Progenitor cell of endocrine pancreas (in vitro differentiated cells): ENCODE data around the gene DHX58. TPM values are rescaled to one million over a fixed set of nuclear protein-coding genes. Genes with fewer than 3 reads are reported as not detected.

Experiments used
- DNase-seq: peaks from one replicate; pipeline ENCODE4 v3.0.0; 2021; ENCODE audit warnings: low spot score; ENCODE audit not compliant: unreplicated experiment
- H3K27ac Mint-ChIP-seq: 2 replicates; pipeline ENCODE4 v1.8.0; 2021; ENCODE audit warnings: mild to moderate bottlenecking, moderate library complexity, mixed read lengths
- H3K27me3 Mint-ChIP-seq: 2 replicates; pipeline ENCODE4 v1.8.0; 2021; ENCODE audit warnings: mixed read lengths
- H3K36me3 Mint-ChIP-seq: 2 replicates; pipeline ENCODE4 v1.8.0; 2022; ENCODE audit warnings: mixed read lengths; ENCODE audit not compliant: insufficient read depth
- H3K4me1 Mint-ChIP-seq: 2 replicates; pipeline ENCODE4 v1.8.0; 2021; ENCODE audit warnings: low read depth, mixed read lengths
- H3K4me3 Mint-ChIP-seq: 2 replicates; pipeline ENCODE4 v1.8.0; 2021; ENCODE audit warnings: low read depth, mild to moderate bottlenecking, moderate library complexity, mixed read lengths
- H3K9me3 Mint-ChIP-seq: 2 replicates; pipeline ENCODE4 v1.8.0; 2021; ENCODE audit warnings: low read depth, mixed read lengths
- CTCF ChIP-seq: fragments of 200-600 bp; sonication (generic); IDR thresholded peaks from one replicate; pipeline ENCODE4 v1.5.0; 2021; ENCODE audit warnings: antibody characterized with exemption, mild to moderate bottlenecking; ENCODE audit not compliant: unreplicated experiment
- total RNA-seq: library from RNA; stranded (reverse); gene quantifications from 2 replicates; pipeline ENCODE4 v1.2.1, GENCODE V29; 2021

Gene DHX58
- total RNA-seq, 1 donor from 2014 or later: 0.43 TPM

GRCh38 chr17:42111265-42111636 is 1.3 kb downstream of the DHX58 start:
- Mint-ChIP-seq H3K27ac (no peak overlapping the region), H3K4me1 (no peaks in the 10 kb centered on the region)
- no peak for DNase-seq

GRCh38 chr17:42110301-42111264 is 1.9 kb downstream of the DHX58 start:
- H3K9me3 Mint-ChIP-seq: no peaks in the 10 kb centered on the region
- H3K4me3 Mint-ChIP-seq: no peak overlapping the region
- no peak for DNase-seq
- peaks cover 34% of the 10 kb centered on the region for H3K27me3 Mint-ChIP-seq
- TF ChIP-seq CTCF: no peak
- H3K27ac Mint-ChIP-seq: peak overlapping the region; percentile 29
- H3K36me3 Mint-ChIP-seq: peaks cover 2% of the 10 kb centered on the region
- no peaks in the 10 kb centered on the region for H3K4me1 Mint-ChIP-seq

More at GRCh38 chr17:42111265-42111636, 1.3 kb downstream of the DHX58 start:
- H3K9me3 Mint-ChIP-seq: no peaks in the 10 kb centered on the region
- H3K36me3 Mint-ChIP-seq: peaks cover 2% of the 10 kb centered on the region
- H3K4me3 Mint-ChIP-seq: no peak overlapping the region
- H3K27me3 Mint-ChIP-seq: peaks cover 28% of the 10 kb centered on the region
- TF ChIP-seq CTCF: no peak

- Mint-ChIP-seq H3K27me3 (peaks cover 43% of the 10 kb centered on the region), H3K27ac (no peak overlapping the region), H3K36me3 (peaks cover 2% of the 10 kb centered on the region), H3K4me3 (no peak overlapping the region), H3K9me3 (no peaks in the 10 kb centered on the region), H3K4me1 (no peaks in the 10 kb centered on the region)
- TF ChIP-seq CTCF: no peak
- DNase-seq: no peak
These were observed 3.4 kb downstream of the DHX58 start for GRCh38 chr17:42109086-42109485.

GRCh38 chr17:42107597-42108576 is 4.6 kb downstream of the DHX58 start:
- no peak for TF ChIP-seq CTCF
- peaks cover 51% of the 10 kb centered on the region for H3K27me3 Mint-ChIP-seq
- H3K4me3 Mint-ChIP-seq: no peak overlapping the region
- no peak overlapping the region for H3K27ac Mint-ChIP-seq
- peak; percentile 82 for DNase-seq
- H3K36me3 Mint-ChIP-seq: no peaks in the 10 kb centered on the region
- H3K4me1 Mint-ChIP-seq: no peaks in the 10 kb centered on the region
- H3K9me3 Mint-ChIP-seq: no peaks in the 10 kb centered on the region

GRCh38 chr17:42107124-42107523 is 5.4 kb downstream of the DHX58 start:
- no peaks in the 10 kb centered on the region for H3K9me3 Mint-ChIP-seq
- no peaks in the 10 kb centered on the region for H3K4me1 Mint-ChIP-seq
- no peak overlapping the region for H3K27ac Mint-ChIP-seq
- no peak for TF ChIP-seq CTCF
- no peak for DNase-seq
- H3K27me3 Mint-ChIP-seq: peaks cover 58% of the 10 kb centered on the region
- no peak overlapping the region for H3K4me3 Mint-ChIP-seq
- H3K36me3 Mint-ChIP-seq: no peaks in the 10 kb centered on the region
